ENCODE results near the gene SPEN. TPM values are rescaled to one million over a fixed set of nuclear protein-coding genes. Genes with fewer than 3 reads are reported as not detected.

SPEN gene
- total RNA-seq, 1 donor from 2014 or later: 18.9 TPM

- DNase-seq (ENCODE audit: low read depth, low spot score): no peak
These were observed 4.7 kb downstream of the SPEN start for GRCh38 chr1:15852036-15852827.

DNA sequence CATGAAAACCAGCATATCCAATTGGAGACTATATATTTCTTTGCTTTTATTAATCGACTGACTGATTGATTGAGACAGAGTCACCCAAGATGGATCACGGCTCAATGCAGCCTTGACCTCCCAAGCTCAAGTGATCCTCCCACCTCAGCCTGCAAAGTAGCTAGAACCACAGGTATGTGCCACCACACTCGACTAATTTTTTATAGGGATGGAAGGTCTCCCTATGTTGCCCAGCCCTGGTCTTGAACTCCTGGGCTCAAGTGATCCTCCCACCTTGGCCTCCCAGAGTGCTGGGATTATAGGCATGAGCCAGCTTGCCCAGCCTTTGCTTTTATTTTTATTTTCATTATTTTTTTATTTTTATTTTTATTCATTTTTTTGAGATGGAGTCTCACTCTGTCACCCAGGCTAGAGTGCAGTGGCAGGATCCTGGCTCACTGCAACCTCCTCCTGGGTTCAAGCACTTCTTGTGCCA is 5.4 kb downstream of the SPEN start:
- DNase-seq (ENCODE audit: low read depth, low spot score): no peak

DNA sequence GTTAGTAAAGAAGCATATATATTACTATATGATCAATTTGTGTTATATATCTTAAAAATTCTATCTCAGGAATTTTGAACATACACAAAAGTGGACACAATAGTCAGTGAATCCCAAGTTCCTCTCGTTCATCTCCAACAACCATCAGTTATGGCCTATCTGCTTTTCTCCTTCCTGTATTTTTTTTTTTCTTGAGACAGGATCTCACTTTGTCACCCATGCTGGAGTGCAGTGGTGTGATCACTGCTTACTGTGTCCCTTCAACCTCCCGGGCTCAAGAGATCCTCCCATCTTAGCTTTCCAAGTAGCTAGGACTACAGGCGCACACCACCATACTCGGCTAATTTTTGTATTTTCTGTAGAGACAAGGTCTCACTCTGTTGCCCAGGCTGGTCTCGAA is 9.4 kb downstream of the SPEN start:
- no peak for DNase-seq (ENCODE audit: low read depth, low spot score)

DNA sequence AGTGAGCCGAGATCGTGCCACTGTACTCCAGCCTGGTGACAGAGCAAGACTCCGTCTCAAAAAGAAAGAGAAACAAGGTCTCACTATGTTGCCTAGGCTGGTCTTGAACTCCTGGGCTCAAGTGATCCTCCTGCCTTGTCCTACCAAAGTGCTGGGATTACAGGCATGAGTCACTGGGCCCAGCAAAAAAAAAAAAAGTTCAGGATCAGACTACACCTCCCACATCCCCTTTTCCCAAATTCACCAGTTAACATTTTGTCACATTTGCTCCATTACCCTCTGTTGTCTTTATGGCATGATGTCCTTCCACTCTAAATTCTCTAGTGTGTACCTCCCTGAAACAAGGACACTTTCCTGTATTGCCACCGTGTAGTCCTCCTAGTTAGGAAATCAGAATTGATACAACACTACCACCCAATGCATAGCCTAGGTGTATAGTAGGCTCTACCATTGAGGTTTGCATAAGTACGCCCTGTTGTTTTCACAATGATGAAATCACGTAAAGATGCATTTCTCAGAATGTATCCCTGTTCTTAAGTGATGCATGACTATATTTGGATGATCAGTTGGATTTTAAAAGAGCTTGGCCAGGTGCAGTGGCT is 10.7 kb downstream of the SPEN start:
- DNase-seq (ENCODE audit: low read depth, low spot score): no peak

GRCh38 chr1:15858672-15859372 is 11.3 kb downstream of the SPEN start:
- DNase-seq (ENCODE audit: low read depth, low spot score): no peak

- no peak for DNase-seq (ENCODE audit: low read depth, low spot score)
These were observed 15.8 kb downstream of the SPEN start for GRCh38 chr1:15863156-15863901.

DNA sequence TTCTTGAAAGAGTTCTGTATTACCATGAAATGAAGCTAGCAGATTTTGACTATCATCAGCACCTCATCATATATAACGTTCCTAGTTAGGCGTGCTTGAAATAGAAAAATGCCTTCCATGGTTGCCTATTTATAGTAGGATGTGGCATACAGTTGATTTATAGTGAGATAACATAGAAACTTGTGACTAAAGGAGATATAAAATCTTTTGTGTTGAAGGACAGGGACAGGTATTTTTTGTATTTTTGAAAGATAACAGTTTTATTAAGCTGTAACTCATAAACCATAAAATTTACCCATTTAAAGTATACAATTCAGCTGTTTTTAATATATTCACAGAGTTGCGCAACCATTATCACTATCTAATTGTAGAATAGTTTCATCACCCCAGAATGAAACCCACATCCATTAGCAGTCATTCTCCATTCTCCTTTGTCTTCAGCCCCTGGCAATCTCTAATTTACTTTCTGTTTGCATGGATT is 19.3 kb downstream of the SPEN start:
- DNase-seq (ENCODE audit: low read depth, low spot score): no peak

DNA sequence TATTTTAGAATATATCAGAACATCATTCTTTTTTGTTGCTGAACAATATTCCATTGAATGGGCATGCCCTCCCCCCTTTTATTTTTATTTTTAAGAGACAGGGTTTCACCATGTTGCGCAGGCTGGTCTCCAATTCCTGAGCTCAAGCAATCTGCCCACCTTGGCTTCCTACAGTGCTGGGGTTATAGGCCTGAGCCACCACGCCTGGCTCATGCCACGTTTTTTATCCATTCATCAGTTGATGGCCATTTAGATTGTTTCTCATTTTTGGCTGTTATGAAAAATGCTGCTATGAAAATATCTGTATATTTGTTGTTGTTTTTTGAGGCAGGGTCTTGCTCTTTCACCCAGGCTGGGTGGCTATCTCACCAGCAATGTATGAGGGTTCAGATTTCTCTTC is 19.8 kb downstream of the SPEN start:
- no peak for DNase-seq (ENCODE audit: low read depth, low spot score)

- no peak for DNase-seq (ENCODE audit: low read depth, low spot score)
These were observed 21.9 kb downstream of the SPEN start for GRCh38 chr1:15869413-15869812.

- no peak for DNase-seq (ENCODE audit: low read depth, low spot score)
These were observed 22.9 kb downstream of the SPEN start for GRCh38 chr1:15870421-15870820.

DNA sequence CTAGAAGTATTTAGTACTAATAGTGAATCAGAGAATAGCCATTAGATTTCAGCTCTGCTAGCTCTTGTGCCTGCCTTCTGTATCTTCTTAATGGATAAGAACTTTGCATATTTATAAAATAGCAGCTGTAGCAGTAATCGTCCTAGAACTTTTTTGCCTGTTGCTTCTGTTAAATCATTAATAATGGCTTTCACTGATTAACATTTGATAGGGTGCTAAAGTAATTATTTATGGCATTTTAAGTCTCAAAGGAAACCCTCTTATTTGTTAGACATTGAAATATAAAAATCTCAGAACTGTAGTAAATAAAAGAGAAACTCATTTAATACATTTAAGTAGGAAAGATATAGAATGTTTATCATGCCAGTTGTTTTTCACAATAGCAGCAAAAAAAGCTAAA is 27.0 kb downstream of the SPEN start:
- DNase-seq (ENCODE audit: low read depth, low spot score): no peak

- no peak for DNase-seq (ENCODE audit: low read depth, low spot score)
These were observed 29.0 kb downstream of the SPEN start for GRCh38 chr1:15876357-15877055.

- no peak for DNase-seq (ENCODE audit: low read depth, low spot score)
These were observed 34.5 kb downstream of the SPEN start for GRCh38 chr1:15881961-15882360.

DNA sequence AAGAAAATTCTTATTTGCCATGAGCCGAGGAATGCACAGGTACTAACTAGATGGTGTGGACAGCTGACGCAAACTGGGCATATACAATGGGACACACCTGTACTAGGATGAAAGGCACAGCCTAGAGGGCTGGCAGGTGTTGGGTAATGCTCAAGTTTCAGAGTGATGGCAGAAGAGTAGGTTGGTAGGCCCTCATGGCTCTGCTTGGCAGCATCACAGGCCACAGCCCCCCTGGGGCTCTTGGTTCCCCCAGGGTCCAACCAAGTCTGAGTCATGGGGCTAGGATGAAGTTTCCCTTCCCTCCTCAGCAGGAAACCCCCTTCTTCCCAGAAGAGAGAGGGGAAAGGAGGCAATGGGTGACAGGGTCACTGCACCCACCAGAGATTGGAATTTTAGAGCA is 35.2 kb downstream of the SPEN start:
- no peak for DNase-seq (ENCODE audit: low read depth, low spot score)

- no peak for DNase-seq (ENCODE audit: low read depth, low spot score)
These were observed 35.8 kb downstream of the SPEN start for GRCh38 chr1:15883326-15883725.

GRCh38 chr1:15884477-15884876 is 37.0 kb downstream of the SPEN start:
- no peak for DNase-seq (ENCODE audit: low read depth, low spot score)

- no peak for DNase-seq (ENCODE audit: low read depth, low spot score)
These were observed 37.8 kb downstream of the SPEN start for GRCh38 chr1:15885269-15885668.

DNA sequence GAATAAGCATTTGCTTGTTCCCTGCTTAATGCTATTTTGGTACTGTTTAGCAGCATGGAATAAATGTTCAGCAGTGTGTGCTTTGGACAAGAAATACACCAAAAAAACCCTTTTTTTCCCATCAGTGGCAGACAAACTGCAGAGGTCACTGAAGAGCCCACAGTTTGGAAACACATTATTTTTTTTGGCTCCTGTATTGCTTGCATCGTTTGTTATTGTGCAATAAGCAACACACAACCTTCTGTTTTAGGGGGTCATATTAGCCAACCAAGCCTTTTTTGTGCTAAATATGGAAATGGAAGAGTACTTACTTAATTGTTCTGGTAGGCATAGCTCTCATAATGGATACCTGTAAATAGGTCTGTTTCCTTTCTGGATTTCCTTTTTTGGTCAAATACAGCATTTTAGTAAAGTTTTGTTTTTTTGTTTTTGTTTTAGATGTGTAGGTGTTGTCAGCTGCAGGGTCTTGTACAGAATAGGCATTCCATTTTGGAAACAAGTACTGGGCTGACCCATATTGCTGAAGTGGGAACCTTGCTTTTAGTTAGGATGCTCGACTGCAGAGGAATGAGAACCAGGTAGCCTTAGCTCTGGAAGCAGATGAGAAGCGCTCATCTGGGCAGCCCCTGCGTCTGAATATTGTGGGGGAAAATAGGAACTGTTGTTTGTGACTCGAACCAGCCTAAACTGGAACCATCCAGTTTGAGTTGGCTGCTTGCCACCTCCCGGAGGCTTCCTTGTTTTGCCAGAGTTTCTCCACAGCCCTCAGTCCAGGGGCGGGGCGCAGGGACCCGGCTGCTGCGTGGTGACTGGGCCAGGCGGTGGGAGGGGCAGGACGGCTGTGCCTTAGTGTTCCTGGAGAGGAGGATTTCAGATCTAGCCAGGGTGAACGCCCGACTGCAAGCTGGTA is 38.4 kb downstream of the SPEN start:
- peak; percentile 75 for DNase-seq (ENCODE audit: low read depth, low spot score)

- DNase-seq (ENCODE audit: low read depth, low spot score): no peak
These were observed 39.2 kb downstream of the SPEN start for GRCh38 chr1:15886611-15887167.
